RWPE2 (cell line): ENCODE measurements around the gene WDR89.
"Not testable (repeated sequence)": the region's sequence is repeated elsewhere in the genome, so short reads cannot be mapped to it uniquely, and the experiment has no call there.

Source experiments
- ATAC-seq: fragments of 200-7000 bp; cut with Tn5 transposase; 3 replicates; pipeline ENCODE4 v1.9.1; 2021; ENCODE audit warnings: low read depth
- DNase-seq: peaks from one replicate; pipeline ENCODE4 v3.0.0-alpha.2; 2020; ENCODE audit warnings: low spot score
- H3K27ac ChIP-seq: fragments of 450-650 bp; 2 replicates; pipeline ENCODE4 v1.5.1; 2017; ENCODE audit warnings: mild to moderate bottlenecking; ENCODE audit not compliant: poor library complexity, severe bottlenecking
- H3K27me3 ChIP-seq: fragments of 250-450 bp; sonication (Bioruptor Pico); 2 replicates; pipeline ENCODE4 v1.5.1; 2021; ENCODE audit warnings: mild to moderate bottlenecking, moderate library complexity; ENCODE audit not compliant: insufficient read depth, poor library complexity, severe bottlenecking
- H3K36me3 ChIP-seq: fragments of 250-450 bp; sonication (Bioruptor Pico); 2 replicates; pipeline ENCODE4 v1.5.1; 2020; ENCODE audit warnings: low read depth, mild to moderate bottlenecking, moderate library complexity
- H3K4me1 ChIP-seq: fragments of 250-450 bp; sonication (Bioruptor Pico); 2 replicates; pipeline ENCODE4 v1.5.1; 2021; ENCODE audit warnings: mild to moderate bottlenecking, moderate library complexity; ENCODE audit not compliant: insufficient read depth, poor library complexity, severe bottlenecking
- H3K4me3 ChIP-seq: fragments of 250-450 bp; sonication (Bioruptor Pico); 2 replicates; pipeline ENCODE4 v1.5.1; 2021; ENCODE audit warnings: mild to moderate bottlenecking, moderate library complexity; ENCODE audit not compliant: severe bottlenecking
- H3K9me3 ChIP-seq: fragments of 250-450 bp; sonication (Bioruptor Pico); 2 replicates; pipeline ENCODE4 v1.5.1; 2021; ENCODE audit warnings: mild to moderate bottlenecking, moderate library complexity; ENCODE audit not compliant: severe bottlenecking
- TF ChIP-seq, protein P1 (sequence below): fragments of 450-650 bp; IDR thresholded peaks from one replicate; pipeline ENCODE4 v1.5.1; 2017; ENCODE audit warnings: mild to moderate bottlenecking, moderate library complexity; ENCODE audit not compliant: poor library complexity, severe bottlenecking

Gene WDR89

DNA sequence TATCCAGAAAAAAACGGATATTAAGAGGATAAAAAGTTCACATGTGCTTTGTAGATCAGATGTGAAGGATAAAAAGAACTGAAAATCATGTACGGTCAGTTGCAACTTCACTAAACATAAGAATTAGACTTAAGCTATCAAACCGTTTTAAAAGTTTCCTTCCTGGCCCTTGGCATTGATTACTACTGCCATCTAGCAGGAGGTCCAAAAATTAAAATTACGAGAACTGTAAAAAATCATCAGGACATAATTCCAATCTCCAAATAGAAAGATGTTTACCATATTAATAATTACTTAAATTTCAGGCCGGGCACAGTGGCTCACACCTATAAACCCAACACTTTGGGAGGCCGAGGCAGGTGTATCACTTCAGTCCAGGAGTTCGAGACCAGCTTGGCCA lies 7.9 kb downstream of the WDR89 start:
- DNase-seq (no peak), ATAC-seq (no peak)
- Histone ChIP-seq H3K4me1 (peaks cover 4% of the 10 kb centered on the region), H3K27me3 (no peaks in the 10 kb centered on the region), H3K27ac (no peak overlapping the region), H3K36me3 (peaks cover 18% of the 10 kb centered on the region), H3K9me3 (no peaks in the 10 kb centered on the region), H3K4me3 (no peak overlapping the region)
- TF ChIP-seq, protein P1, sequence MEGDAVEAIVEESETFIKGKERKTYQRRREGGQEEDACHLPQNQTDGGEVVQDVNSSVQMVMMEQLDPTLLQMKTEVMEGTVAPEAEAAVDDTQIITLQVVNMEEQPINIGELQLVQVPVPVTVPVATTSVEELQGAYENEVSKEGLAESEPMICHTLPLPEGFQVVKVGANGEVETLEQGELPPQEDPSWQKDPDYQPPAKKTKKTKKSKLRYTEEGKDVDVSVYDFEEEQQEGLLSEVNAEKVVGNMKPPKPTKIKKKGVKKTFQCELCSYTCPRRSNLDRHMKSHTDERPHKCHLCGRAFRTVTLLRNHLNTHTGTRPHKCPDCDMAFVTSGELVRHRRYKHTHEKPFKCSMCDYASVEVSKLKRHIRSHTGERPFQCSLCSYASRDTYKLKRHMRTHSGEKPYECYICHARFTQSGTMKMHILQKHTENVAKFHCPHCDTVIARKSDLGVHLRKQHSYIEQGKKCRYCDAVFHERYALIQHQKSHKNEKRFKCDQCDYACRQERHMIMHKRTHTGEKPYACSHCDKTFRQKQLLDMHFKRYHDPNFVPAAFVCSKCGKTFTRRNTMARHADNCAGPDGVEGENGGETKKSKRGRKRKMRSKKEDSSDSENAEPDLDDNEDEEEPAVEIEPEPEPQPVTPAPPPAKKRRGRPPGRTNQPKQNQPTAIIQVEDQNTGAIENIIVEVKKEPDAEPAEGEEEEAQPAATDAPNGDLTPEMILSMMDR = no peak

GRCh38 chr14:63632932-63633514 lies 8.6 kb downstream of the WDR89 start:
- peak; percentile 61; the same call in 2 of the 3 replicates for ATAC-seq

GRCh38 chr14:63624701-63625100 lies 17.0 kb downstream of the WDR89 start:
- no peaks in the 10 kb centered on the region for H3K27me3 ChIP-seq
- no peaks in the 10 kb centered on the region for H3K9me3 ChIP-seq
- no peak for ATAC-seq
- TF ChIP-seq, protein P1 = no peak
- no peak overlapping the region for H3K4me3 ChIP-seq
- peaks cover 57% of the 10 kb centered on the region for H3K36me3 ChIP-seq
- no peaks in the 10 kb centered on the region for H3K4me1 ChIP-seq
- DNase-seq = no peak
- no peak overlapping the region for H3K27ac ChIP-seq

More at GRCh38 chr14:63632932-63633514, 8.6 kb downstream of the WDR89 start:
- H3K27me3 ChIP-seq = no peaks in the 10 kb centered on the region
- H3K9me3 ChIP-seq = no peaks in the 10 kb centered on the region
- H3K36me3 ChIP-seq = peaks cover 18% of the 10 kb centered on the region
- TF ChIP-seq, protein P1 = peak; percentile 82
- H3K4me3 ChIP-seq = no peak overlapping the region
- no peak overlapping the region for H3K27ac ChIP-seq
- no peak for DNase-seq
- H3K4me1 ChIP-seq = peaks cover 4% of the 10 kb centered on the region

GRCh38 chr14:63624203-63624602 lies 17.5 kb downstream of the WDR89 start:
- TF ChIP-seq, protein P1 = no peak
- ATAC-seq (no peak), DNase-seq (no peak)
- Histone ChIP-seq H3K36me3 (peaks cover 57% of the 10 kb centered on the region), H3K27me3 (no peaks in the 10 kb centered on the region), H3K4me3 (no peak overlapping the region), H3K4me1 (no peaks in the 10 kb centered on the region), H3K27ac (no peak overlapping the region), H3K9me3 (no peaks in the 10 kb centered on the region)

DNA sequence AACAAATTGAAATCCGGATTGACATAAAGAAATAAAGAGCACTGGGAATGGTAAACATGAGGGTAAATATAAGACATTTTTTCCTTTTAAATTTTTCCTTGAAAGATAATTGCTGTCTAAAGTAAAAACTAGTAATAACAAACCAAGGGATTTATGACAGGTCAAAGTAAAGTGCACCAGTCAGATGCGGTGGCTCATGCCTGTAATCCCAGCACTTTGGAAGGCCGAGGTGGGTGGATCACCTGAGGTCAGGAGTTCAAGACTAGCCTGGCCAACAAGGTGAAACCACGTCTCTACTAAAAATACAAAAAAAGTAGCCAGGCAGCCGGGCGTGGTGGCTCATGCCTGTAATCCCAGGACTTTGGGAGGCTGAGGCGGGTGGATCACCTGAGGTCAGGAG lies 19.7 kb downstream of the WDR89 start:
- H3K9me3 ChIP-seq, H3K4me1 ChIP-seq, H3K4me3 ChIP-seq, DNase-seq, ATAC-seq, H3K27ac ChIP-seq, H3K27me3 ChIP-seq: not testable (repeated sequence)
- H3K36me3 ChIP-seq = peaks cover 60% of the 10 kb centered on the region
